Breast epithelium (tissue), 4 donors: ENCODE measurements around the gene CLEC1A. TPM values are rescaled to one million over a fixed set of nuclear protein-coding genes. Genes with fewer than 3 reads are reported as not detected.

Source experiments
- DNase-seq, 2 donors: peaks; one replicate each; pipeline ENCODE4 v3.0.0-alpha.2; 2019; ENCODE audit warnings: low spot score in 2 of 2
- H3K27ac ChIP-seq, 2 donors: fragments of 200-600 bp; sonication (generic) in 1 of 2; one replicate each; pipeline ENCODE4 v1.5.1; 2016 to 2019; ENCODE audit warnings: mild to moderate bottlenecking in 1 of 2
- H3K27me3 ChIP-seq, 2 donors: fragments of 200-600 bp; sonication (generic) in 1 of 2; one replicate each; pipeline versions ENCODE4 v1.5.1 to v1.6.0; 2017 to 2019; ENCODE audit warnings: control low read depth in 1 of 2, mild to moderate bottlenecking in 1 of 2
- H3K36me3 ChIP-seq: fragments of 200-600 bp; one replicate; pipeline ENCODE4 v1.5.1; 2019
- H3K4me1 ChIP-seq, 2 donors: fragments of 200-600 bp; sonication (generic); one replicate each; pipeline ENCODE4 v1.5.1; 2016 to 2019; ENCODE audit warnings: control low read depth in 1 of 2
- H3K4me3 ChIP-seq, 3 donors: fragments of 200-600 bp; sonication (generic); 1 replicate in 2 of 3; 2 replicates in 1 of 3; pipeline ENCODE4 v1.5.1; 2016 to 2019; ENCODE audit warnings: mild to moderate bottlenecking in 3 of 3, moderate library complexity in 2 of 3
- H3K9me3 ChIP-seq, 2 donors: fragments of 200-600 bp; sonication (generic) in 1 of 2; one replicate each; pipeline ENCODE4 v1.5.1; 2016 to 2019; ENCODE audit warnings: control low read depth in 1 of 2
- POLR2A ChIP-seq: fragments of 450-650 bp; IDR thresholded peaks from one replicate; pipeline ENCODE4 v1.6.1; 2016; ENCODE audit warnings: antibody characterized with exemption, mild to moderate bottlenecking, moderate library complexity
- POLR2AphosphoS5 ChIP-seq, 3 donors: sonication (generic); formaldehyde crosslinking; IDR thresholded peaks; one replicate each; pipeline ENCODE4 v1.6.1; 2017; ENCODE audit warnings: antibody characterized with exemption in 3 of 3
- intact Hi-C: fragments of 100-400 bp; cut with DNase I; formaldehyde crosslinking; loops from one replicate; pipeline ENCODE4 v1.15.1; 2023; ENCODE audit warnings: low total_unique reads
- total RNA-seq, 3 donors: library from RNA; depleted of rRNA; stranded (reverse); fragments of >200 nt; gene quantifications; one replicate each; pipeline ENCODE4 v1.1.0, GENCODE V29; 2016
- TF ChIP-seq, protein P1 (sequence below), 3 donors: fragments of 450-650 bp; IDR thresholded peaks; one replicate each; pipeline ENCODE4 v1.5.1; 2016 to 2017; ENCODE audit warnings: antibody characterized with exemption in 3 of 3, mild to moderate bottlenecking in 3 of 3, moderate library complexity in 3 of 3

Gene CLEC1A, protein sequence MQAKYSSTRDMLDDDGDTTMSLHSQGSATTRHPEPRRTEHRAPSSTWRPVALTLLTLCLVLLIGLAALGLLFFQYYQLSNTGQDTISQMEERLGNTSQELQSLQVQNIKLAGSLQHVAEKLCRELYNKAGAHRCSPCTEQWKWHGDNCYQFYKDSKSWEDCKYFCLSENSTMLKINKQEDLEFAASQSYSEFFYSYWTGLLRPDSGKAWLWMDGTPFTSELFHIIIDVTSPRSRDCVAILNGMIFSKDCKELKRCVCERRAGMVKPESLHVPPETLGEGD
- total RNA-seq, result 1 to 10 TPM; 1.9 to 6.9 (median 4.3) TPM

DNA sequence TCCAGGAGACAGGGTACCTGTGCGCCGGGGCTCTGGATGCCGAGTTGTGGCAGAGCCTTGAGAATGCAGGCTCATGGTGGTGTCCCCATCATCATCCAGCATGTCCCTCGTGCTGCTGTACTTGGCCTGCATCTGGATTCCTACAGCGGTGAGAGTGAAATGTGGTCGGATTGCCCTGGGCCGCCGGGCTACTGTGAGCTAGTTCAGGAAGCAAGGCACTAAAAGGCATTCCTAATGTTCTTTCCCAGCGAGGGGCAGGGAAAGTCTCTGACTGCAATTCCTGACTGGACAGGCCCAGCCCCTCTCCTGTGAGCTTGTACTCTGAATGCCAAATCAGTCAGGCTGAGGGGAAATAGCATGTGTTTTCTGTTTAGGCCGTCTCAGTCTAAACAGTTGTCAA lies at the start of gene CLEC1A:
TSS of gene CLEC1A (minus strand) at position 195 of the 400 bp plus-strand sequence. CDS start at position 132, 63 bp downstream.
- H3K4me3 ChIP-seq, result peak within 1 kb of the TSS; percentile 14 to 41 (median 19)
- DNase-seq, result peak in 1 of 2 donors; percentile 29
- intact Hi-C loops, result no loop called here
- no peaks in the 10 kb centered on the region for H3K36me3 ChIP-seq
- H3K27ac ChIP-seq, result peak within 1 kb of the TSS; percentile 19 to 62
- H3K9me3 ChIP-seq, result no peaks in the 10 kb centered on the region
- no peaks in the 10 kb centered on the region for H3K27me3 ChIP-seq
- peaks cover 0 to 11% of the 10 kb centered on the region in 2 donors for H3K4me1 ChIP-seq
- TF ChIP-seq POLR2AphosphoS5 (IDR thresholded peaks at IDR 0.05), result peak; percentile 33 to 59 (median 54)
- TF ChIP-seq, protein P1, sequence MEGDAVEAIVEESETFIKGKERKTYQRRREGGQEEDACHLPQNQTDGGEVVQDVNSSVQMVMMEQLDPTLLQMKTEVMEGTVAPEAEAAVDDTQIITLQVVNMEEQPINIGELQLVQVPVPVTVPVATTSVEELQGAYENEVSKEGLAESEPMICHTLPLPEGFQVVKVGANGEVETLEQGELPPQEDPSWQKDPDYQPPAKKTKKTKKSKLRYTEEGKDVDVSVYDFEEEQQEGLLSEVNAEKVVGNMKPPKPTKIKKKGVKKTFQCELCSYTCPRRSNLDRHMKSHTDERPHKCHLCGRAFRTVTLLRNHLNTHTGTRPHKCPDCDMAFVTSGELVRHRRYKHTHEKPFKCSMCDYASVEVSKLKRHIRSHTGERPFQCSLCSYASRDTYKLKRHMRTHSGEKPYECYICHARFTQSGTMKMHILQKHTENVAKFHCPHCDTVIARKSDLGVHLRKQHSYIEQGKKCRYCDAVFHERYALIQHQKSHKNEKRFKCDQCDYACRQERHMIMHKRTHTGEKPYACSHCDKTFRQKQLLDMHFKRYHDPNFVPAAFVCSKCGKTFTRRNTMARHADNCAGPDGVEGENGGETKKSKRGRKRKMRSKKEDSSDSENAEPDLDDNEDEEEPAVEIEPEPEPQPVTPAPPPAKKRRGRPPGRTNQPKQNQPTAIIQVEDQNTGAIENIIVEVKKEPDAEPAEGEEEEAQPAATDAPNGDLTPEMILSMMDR (IDR thresholded peaks at IDR 0.05), result no peak

DNA sequence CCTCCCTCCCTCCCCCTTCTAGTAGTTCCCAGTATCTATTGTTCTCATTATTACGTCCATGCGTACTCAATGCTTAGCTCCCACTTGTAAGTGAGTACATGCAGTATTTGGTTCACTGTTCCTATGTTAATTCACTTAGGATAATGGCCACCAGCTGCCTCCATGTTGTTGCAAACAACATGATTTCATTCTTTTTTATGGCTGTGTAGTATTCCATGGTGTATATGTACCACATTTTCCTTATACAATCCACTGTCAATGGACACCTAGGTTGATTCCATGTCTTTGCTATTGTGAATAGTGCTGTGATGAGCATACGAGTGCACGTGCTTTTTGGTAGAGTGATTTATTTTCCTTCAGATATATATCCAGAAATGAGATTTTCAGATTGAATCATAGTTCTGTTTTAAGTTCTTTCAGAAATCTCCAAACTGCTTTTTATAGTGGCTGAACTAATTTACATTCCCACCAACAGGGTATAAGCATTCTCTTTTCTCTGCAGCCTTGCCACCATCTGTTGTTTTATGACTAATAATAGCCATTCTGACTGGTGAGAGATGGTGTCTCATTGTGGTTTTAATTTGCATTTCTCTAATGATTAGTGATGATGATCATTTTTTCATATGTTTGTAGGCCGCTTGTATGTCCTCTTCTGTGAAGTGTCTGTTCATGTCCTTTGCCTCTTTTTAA lies 49.1 kb upstream of the CLEC1A start:
- no peaks in the 10 kb centered on the region for H3K36me3 ChIP-seq
- H3K4me1 ChIP-seq, result no peaks in the 10 kb centered on the region
- TF ChIP-seq, protein P1 (IDR thresholded peaks at IDR 0.05), result no peak
- DNase-seq, result no peak
- H3K4me3 ChIP-seq, result no peak overlapping the region
- no peak overlapping the region for H3K27ac ChIP-seq
- no peaks in the 10 kb centered on the region for H3K9me3 ChIP-seq
- intact Hi-C loops, result no loop called here
- H3K27me3 ChIP-seq, result no peaks in the 10 kb centered on the region

DNA sequence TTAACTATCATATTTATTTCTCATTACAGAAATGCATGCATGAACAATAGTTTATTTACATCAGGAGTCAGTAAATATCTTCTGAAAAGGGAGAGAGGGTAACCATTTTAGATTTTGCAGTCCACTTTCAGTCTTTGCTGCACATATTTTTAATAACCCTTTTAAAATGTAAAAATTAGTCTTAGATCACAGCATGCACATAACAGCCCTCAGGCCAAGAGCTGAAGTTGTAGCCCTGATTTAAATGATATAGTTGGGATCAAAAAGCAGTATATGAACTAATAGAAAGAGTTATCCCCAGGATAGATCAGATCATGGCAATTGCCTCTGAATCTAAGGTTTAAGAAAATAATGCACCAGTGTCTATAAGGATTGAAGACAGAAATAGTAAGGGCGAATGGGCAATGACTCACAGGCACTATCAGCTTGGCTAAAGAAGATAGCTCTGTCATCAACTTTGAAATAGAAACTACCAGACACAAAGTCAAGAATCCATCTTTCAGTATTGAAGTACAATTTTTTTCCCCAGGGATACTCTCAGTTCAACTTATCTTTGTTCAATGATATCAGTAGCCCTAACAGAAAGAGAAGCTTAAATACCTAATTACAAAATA lies 44.3 kb upstream of the CLEC1A start:
- no peak for DNase-seq
- Histone ChIP-seq H3K36me3 (no peaks in the 10 kb centered on the region), H3K4me3 (no peak overlapping the region), H3K4me1 (no peaks in the 10 kb centered on the region), H3K9me3 (no peaks in the 10 kb centered on the region), H3K27ac (no peak overlapping the region), H3K27me3 (no peaks in the 10 kb centered on the region)
- intact Hi-C loops, result no loop called here
- no peak for TF ChIP-seq POLR2A
- TF ChIP-seq, protein P1 (IDR thresholded peaks at IDR 0.05), result no peak
- no peak for TF ChIP-seq POLR2AphosphoS5 (IDR thresholded peaks at IDR 0.05)

DNA sequence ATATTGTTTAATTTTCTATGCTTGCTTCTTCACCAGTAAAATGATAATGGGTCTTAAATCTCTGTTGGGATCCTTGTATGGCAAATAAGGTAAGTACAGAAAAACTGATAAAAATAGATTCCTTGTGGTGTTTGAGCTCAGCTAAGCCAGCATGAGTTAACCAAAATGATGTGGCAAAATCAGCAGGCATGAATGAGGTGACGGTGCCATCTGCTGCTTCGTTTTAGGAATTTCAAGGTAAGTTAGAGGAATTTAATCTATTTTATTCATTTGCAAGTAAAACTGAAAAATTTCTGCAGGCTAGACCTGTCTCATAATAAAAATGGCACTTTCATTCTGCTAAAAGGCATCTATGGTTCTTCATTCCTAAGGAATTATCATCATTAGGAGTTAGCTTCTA lies 41.2 kb upstream of the CLEC1A start:
- Histone ChIP-seq H3K27me3 (no peaks in the 10 kb centered on the region), H3K4me3 (no peak overlapping the region), H3K27ac (no peak overlapping the region), H3K9me3 (no peaks in the 10 kb centered on the region), H3K36me3 (no peaks in the 10 kb centered on the region), H3K4me1 (no peaks in the 10 kb centered on the region)
- TF ChIP-seq, protein P1 (IDR thresholded peaks at IDR 0.05), result peak in 2 of 3 donors; percentile 63 to 71
- TF ChIP-seq POLR2A, result no peak
- DNase-seq, result no peak
- intact Hi-C loops, result no loop called here
